ENCODE data around the gene FAM9B.
"Not testable (repeated sequence)": the region's sequence is repeated elsewhere in the genome, so short reads cannot be mapped to it uniquely, and the experiment has no call there.

The FAM9B gene

DNA sequence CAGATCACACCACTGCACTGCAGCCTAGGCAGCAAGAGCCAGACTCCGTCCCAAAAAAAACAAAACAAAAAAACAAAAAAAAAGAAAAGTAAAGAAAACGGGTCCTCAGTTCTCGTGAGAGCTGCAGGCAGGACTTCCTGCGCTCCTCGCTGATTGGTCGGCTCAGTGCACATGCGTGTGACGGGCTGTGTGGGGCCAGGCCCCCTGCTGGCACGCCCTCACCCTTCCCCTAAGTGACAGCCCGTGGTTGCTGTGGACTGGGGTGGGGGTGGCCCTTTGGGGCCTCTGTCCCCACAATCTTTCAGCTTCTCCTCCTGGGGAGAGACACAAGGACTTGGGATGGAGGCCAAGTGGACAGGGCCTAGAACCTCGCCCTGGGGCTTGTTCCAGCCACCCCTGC is at the start of gene FAM9B:
Gene FAM9B, minus strand, starts transcription at position 139 of the 400 bp plus-strand sequence. CDS start 1,141 bp downstream, outside the sequence.
- DNase-seq (ENCODE audit: low read depth in 2 of 2, low spot score in 1 of 2), result no peak

DNA sequence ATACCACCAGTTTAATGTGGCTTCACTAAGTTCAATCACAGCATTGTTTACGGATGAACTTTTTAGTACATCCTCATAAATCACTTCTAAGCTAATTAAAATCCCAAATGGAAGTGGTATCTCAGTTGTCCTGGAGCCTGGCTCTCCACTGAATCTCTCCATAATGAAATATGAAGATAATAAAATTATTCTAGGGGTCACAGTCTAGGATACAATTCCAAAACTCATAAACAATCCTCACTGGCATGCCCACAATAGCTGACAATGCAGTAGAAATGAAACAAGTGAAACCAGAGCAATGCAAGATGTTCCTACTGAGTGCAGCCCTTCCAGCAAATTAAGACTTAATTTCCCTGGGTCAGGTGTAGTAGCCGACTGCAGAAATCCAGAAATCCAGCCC is 47.3 kb upstream of the FAM9B start:
- DNase-seq (ENCODE audit: low read depth in 2 of 2, low spot score in 1 of 2), result no peak

DNA sequence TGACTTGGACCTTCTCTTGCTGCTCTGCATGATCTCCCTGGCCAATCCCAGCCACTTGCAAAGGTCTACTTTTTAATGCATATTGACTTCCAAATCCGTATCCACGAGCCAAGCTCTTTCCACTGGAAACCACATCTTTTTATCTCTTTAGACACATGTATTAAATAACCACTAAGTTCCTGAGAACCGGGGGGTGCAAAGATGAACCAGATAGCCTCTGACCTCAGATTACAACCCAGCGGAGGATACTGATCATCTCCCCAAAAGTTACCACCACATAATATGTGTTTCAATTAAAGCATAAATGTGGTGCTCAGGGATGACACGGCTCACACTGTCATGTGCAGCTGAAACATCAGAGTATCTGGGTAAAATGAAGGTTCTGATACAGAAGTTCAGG is 40.4 kb upstream of the FAM9B start:
- no peak for DNase-seq (ENCODE audit: low read depth in 2 of 2, low spot score in 1 of 2)

DNA sequence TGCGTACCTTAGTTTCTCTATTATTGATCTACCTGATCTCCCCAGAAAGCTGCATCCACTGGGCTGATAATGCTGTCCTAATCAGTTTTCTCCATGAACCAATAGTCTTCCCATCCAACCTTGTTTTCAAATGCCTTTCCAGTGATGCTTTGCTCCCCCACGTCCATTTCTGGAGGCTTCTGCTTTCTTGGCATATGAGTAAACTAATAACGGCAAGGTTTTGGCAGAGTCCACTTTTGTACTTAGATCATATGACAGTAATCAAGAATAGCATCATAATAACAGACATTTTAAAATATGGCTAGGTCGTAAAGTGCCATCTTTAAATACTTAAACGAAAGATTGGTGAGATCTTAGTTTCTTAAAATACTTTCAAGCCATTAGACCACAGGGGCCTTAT is 38.4 kb upstream of the FAM9B start:
- DNase-seq (ENCODE audit: low read depth in 2 of 2, low spot score in 1 of 2), result no peak

DNA sequence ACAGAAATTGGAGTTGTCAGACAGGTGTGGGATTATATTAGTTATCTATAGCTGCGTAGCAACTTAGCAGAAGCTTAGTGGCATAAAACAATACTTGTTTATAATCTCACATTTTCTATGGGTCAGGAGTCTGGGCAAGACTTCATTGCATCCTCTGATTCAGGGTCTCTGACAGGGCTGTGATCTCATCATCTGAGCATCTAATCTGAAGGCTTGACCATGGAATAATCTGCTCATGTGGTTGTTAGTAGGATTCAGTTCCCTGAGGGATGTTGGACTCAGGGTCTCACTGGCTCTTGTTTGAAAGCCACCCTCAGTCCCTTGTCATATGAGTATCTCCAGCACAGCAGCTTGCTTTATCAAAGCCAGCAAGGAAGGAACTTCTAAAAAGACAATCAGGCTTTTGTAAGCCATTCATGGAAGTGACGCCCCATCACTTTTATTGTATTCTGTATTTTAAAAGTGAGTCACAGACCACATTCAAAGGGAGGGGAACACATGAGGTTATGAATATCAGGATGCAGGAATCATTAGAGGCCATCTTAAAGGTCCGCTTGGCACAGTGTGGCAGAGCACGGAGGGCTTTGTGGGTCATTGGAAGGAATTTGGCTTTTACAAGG is 37.2 kb upstream of the FAM9B start:
- DNase-seq (ENCODE audit: low read depth in 2 of 2, low spot score in 1 of 2), result no peak

DNA sequence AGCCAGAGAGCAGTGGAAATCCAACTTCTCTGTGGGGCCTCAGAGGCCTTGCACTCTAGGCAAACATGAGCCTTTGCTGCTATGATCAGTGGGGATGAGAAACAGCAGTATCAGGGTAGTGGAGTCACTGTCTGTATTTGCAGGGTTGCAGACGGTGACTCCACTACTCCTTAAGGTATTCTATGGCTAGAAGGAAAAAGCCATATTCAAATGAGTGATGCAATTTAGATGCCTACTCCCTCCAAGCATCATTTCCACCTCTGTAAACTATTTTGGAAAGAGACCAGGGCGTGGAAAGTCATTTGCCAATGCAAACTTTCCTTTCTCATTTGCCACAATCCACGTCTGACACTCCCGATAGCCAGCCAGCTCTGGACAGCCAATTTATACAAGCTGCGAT is 35.6 kb upstream of the FAM9B start:
- DNase-seq (ENCODE audit: low read depth in 2 of 2, low spot score in 1 of 2), result no peak

DNA sequence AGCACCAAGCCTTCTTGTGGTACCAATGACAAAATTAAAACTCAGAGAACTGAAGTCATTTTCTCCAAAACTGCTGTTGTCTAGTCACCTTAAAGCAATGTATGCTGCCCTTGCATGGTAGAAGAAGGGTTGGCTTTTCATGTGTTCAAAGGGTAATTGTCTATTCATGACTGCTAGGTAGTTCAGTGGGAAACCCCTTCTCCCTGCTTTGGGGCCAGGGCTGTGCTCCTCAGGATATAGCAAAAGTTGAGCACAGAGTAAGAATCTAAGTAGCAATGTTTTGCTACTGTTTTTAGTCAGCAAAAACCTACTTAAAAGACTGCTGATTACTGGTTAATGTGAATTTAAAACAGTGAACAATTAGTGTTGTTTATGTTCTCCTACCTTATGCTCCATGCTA is 30.8 kb upstream of the FAM9B start:
- no peak for DNase-seq (ENCODE audit: low read depth in 2 of 2, low spot score in 1 of 2)

DNA sequence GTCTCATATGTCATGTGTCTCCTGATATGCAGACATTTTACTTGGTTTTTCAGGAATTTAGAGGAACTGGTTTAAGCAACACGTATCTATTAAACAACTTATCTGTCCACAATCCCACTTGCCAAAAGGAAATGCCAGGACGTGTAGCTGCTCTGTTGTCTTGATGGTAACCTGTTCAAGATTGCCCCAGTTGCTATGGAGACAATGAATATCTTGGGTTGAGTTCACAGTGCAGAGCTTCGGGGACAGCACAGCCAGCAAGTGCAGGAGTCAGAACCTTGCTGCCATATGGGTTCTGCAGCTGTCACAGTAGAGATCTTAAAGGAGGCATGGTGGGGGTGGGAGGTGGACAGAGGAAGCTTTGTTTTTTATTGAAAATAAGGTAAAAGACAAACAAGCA is 28.7 kb upstream of the FAM9B start:
- DNase-seq (ENCODE audit: low read depth in 2 of 2, low spot score in 1 of 2), result no peak

DNA sequence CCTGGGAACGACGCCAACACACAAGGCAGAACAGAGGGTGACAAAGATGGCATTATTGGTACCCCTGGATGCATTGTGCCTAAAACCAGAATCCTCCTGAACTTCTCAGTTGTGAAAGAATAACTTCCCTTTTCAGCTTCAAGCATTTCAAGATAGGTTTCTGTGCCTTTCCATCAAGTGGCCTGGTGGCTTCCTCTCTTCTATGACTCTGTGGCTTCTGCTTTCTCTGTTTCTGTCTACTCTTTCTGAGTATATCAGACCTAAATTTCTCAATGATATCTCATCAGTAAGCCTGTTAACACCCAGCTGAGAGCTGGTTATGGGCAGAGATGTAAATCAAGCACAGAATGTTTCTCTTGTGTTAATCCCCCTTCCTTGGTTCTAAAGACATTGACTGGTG is 21.4 kb upstream of the FAM9B start:
- no peak for DNase-seq (ENCODE audit: low read depth in 2 of 2, low spot score in 1 of 2)

DNA sequence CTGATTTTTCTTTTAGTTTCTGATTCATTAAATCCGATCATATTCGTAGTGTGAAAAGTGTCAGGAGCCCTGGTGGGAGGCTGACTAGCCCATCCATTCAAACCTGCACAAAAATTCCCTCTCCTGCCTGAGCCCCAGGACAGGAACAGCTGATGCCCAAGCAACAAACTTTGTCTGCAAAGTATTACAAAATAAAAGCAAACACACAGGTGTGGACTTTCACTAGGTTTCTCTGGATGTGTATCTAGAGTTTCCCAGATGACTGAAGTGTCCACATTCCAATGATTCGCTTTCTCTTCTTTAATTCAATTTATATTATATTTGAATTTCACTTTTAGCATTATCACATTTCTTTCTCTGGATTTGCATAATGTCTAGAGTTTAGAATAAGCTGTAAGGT is 18.2 kb upstream of the FAM9B start:
- DNase-seq (ENCODE audit: low read depth in 2 of 2, low spot score in 1 of 2), result no peak

DNA sequence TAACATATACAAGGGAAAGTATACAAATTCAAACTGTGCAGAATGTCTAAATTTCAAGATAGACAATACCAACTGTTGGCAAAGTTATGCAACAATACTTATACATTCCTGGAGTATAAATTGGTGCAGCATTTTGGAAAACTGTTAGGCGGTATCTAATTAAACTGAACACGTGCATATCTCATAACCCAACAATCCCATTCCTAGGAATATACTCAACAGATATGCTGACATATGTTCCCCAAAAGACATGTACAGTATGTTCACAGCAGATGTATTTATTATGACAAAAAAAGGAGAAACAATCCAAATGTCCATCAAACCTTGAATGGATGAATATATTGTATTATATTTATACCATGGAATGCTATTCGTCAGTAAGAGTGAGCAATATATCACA is 16.4 kb upstream of the FAM9B start:
- no peak for DNase-seq (ENCODE audit: low read depth in 2 of 2, low spot score in 1 of 2)

DNA sequence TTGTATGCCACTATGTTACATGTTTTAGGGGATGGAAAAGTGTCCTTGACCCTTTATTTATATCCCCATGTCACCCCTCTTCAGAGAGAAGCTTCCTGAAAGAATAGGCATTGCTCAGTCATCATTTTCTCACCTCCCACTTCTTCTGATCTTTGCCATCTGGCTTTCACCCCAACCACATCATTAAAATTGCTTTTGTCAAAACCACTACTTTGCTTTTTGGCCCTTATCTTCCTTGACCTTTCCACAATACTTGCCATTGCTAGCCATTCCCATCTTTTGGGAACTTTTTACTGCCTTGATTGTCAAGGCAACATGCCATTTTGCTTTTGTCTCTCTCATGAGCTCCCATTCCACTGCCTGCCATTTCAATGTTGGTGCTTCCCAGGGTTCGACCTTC is 14.9 kb upstream of the FAM9B start:
- DNase-seq (ENCODE audit: low read depth in 2 of 2, low spot score in 1 of 2), result no peak

DNA sequence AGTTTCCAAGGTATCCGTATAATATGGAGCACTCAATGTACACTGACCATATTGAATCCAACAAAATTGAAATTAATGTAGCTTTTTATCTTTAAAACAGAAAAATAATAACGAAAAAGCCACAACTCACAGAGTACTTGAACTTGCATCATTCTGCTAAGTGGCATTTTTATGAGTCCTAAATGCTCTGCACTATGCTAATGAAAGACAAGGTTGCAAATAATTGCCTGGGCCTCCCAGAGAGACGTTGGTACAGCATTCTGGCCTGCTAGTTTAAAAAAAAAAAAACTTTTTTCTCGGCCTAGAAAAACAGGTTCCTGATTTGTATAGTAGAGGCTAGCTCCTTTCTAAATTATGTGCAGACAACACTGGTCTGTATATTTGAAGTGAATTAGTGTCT is 4.3 kb upstream of the FAM9B start:
- DNase-seq (ENCODE audit: low read depth in 2 of 2, low spot score in 1 of 2), result no peak

DNA sequence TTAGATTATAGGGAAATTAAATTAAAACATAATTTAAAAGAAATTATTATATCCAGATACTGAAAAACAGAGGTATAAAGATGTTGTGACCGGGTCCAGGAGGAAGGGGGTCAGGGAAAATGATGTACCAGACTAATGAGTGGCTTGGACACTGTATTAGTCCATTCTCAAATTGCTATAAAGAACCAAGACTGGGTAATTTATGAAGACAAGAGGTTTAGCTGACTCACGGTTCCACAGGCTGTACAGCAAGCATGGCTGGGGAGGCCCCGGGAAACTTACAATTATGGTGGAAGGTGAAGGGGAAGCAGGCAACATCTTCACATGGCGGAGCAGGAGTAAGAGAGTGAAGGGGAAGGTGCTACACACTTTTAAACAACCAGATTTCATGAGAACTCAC is 3.4 kb upstream of the FAM9B start:
- no peak for DNase-seq (ENCODE audit: low read depth in 2 of 2, low spot score in 1 of 2)

DNA sequence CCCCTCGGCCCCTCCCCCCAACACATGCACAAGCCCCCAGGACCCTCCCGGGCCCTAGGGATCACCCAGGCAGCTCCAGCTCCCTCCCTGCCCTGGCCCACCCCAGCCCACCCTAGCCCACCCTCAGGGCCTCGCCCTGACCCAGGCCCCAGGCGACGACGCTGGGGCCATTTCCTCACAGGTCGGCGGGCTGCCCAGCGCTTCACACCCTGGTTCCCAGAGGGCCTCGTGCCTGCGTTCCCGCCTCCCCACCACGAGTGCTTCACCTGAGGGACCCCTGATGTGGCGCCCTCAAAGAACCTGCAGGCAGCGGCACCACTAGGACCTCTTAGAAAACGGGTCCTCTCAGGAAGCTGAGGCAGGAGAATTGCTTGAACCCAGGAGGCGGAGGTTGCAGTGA is 341 bp downstream of the FAM9B start:
- DNase-seq (ENCODE audit: low read depth in 2 of 2, low spot score in 1 of 2), result no peak

DNA sequence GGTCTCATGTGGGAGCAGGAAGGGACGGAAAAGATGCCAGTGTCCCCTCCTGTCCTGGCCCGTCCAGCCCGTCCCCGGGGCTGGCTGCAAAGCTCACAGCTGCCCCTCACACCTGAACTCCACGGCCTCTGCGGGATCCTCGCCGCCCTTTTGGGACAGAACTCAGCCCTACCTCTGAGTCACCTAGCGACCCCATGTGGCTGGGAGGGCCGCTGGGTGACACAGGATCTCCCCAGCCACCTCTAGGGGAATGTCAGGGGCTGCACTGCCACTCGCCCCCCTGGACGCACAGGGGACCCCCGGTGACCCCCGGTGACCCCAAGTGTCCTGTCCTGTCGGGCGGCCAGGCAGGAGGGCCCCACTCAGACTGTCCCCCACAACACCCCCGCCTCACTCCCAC is 748 bp downstream of the FAM9B start:
- no peak for DNase-seq (ENCODE audit: low read depth in 2 of 2, low spot score in 1 of 2)

DNA sequence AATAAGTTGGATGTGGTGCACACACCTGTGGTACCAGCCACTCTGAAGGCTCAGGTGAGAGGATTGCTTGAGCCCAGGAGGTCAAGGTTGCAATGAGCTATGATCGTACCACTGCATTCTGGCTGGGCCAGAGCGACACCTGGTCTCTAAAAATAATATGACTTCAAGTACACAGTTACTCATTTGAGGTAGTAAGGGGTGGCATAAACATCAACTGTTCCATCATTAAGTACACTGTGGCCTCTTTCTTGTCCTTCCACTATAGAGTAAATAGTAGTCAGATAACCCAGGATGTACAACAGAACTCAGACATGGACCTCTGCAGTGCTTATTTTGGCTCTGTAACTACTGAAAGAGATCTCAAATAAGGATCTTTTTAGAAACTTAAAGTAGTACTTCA is 10.6 kb downstream of the FAM9B start:
- no peak for DNase-seq (ENCODE audit: low read depth in 2 of 2, low spot score in 1 of 2)

DNA sequence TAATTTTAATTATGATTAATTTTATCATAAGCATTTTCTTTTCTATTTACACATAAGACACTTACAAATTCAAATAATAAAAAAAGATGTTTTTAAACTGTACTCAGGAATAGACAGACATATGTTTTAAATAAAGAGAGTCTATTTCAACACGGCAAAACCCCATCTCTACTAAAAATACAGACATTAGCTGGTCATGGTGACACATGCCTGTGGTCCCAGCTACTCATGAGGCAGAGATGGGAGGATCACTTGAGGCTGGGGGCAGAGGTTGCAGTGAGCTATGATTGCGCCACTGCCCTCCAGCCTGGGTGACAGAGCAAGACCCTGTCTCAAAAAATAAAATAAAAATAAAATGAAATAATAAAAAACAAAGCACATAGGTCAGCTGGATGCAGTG is 14.8 kb downstream of the FAM9B start:
- no peak for DNase-seq (ENCODE audit: low read depth in 2 of 2, low spot score in 1 of 2)

DNA sequence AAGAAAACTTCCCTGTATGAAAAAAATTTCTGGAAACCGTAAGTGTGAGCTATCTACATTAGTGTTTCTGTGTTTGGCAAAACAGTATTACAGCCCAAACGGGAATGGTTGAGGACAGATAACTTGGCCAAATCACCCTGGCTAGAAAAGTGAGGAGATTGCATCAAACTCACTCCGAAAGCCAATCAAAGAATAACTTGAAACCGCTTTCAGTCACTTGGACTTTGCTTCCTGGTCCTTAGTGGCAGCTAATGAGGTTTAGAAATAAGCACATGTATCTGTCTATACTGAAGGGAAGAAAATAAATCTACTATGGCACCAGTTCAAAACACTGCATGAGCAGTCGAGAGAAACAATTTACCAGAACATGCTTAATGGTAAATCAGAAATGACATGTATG is 15.6 kb downstream of the FAM9B start:
- DNase-seq (ENCODE audit: low read depth in 2 of 2, low spot score in 1 of 2), result not testable (repeated sequence)

DNA sequence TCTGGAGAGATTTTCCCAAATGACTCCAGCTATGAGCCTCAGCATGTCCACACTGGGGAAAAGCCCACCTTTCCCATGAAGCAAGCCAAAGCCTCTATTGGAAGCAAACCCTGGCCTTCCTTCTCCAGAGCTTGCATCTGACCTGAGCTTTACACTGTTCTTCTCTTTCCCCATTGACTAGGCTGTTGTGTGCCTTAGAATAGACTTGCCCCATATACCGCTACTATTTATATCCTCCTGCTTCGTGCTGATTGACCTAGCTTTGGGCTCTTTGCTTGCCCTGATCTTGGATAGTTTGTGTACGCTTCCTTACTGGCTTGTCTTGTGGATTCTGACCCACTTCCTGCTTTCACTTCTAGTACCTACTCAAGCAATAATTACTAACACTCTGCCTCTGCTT is 30.9 kb downstream of the FAM9B start:
- no peak for DNase-seq (ENCODE audit: low read depth in 2 of 2, low spot score in 1 of 2)

DNA sequence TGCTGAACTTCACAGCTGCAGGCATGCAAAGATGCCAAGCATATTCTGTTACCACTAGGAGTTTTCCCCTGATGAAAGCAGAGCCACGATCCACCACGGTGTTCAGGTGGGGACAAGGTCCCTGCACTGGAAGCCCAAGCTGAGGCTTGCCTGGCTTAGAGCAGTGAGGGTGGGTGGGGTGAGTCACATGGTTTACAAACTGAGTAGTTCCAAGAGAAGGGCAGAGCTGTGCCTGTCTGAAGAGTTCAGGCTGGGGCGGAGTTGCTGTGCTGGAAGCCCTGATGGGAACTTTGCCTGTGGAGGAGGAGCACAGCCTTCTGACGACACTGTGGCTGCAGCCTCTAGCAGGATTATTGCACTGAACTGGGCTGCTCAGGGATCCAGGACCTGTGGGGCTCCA is 45.5 kb downstream of the FAM9B start:
- DNase-seq (ENCODE audit: low read depth in 2 of 2, low spot score in 1 of 2), result peak in 1 of 2 donors; percentile 13

DNA sequence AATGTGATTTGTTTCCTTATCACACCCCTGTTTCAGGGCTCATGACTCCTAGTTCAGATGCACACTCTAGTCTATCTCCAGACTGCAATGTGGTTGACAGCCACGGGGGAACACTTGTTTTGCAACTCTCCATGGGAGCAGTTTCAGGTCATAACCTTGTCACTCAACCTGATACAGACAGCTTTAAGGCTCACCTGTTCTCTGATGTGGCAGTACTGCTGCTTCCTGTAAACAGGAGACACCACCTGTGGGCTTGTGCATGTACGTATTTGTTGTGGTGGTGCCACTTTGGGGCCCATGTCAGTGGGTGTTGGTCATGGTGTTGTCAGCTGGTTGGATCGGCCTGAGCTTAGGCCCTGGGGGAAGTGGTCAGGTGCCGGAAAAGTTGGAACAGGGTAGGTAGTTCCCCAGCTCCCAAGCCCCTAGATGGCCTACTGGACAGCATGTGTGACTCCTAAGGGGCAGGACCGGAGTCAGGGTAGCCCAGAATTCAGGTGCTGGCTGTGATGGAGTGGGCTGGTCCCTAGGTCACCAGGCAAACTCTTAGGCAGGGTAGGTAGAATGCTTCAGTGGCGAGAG is 46.2 kb downstream of the FAM9B start:
- no peak for DNase-seq (ENCODE audit: low read depth in 2 of 2, low spot score in 1 of 2)

DNA sequence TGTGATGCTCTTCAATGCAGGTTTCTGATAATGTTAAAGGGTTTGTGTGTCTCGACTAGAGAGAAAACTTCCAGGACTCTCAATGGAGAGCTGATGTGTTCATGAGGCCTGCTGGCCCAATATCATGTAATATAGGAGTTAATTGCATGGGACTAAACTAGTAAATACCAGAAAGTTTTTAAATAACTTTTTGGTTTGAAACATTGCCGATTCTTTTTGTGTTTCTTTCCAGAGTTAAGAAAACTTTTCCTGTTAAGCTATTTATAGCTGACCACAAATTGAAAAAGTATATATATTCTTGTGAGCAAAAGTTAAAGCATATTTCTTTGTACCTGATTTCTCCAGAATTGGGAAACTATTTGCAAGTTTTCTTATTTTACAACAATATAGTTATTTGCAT is 49.7 kb downstream of the FAM9B start:
- no peak for DNase-seq (ENCODE audit: low read depth in 2 of 2, low spot score in 1 of 2)

DNA sequence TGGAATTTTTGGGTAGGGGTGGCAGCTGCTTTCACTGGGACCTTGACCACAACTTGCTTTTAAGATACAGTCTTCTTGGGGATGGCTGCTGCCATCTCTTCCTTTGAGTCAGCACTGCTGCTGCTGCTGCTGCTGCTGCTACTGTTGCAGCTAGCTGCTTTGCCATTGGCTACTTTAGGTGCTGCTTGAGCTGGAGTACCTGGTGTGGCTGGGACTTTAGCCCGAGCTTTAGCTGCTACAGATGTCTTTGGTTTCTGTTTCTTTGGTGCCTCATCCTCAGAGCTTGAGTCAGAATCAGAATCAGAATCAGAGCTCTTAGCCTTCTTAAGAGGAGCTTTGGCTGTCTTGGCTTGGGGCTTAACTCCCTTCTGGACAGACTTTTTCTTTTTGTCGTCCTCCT is 52.2 kb downstream of the FAM9B start:
- DNase-seq (ENCODE audit: low read depth in 2 of 2, low spot score in 1 of 2), result no peak

Measured in stimulated activated CD8-positive, alpha-beta memory T cell treated with anti-CD3 and anti-CD28 coated beads, Interleukin-4, amount 100 ng/mL, for 4 hours (primary cell).